Calu3 (cell line): ENCODE data around the gene LAMA2. TPM values are rescaled to one million over a fixed set of nuclear protein-coding genes. Genes with fewer than 3 reads are reported as not detected.

Experiments
- BruUV-seq: library from RNA; stranded (reverse); fragments of 400-500 nt; replicated peaks from 2 replicates; lab custom pipeline; 2021; lab: Mats Ljungman, UMichigan
- CTCF ChIA-PET: fragments of 300-600 bp; sonication (Branson Sonifier 250); formaldehyde crosslinking; loops from one replicate; lab custom pipeline; 2022; ENCODE audit warnings: antibody characterized with exemption; lab: Charles Lee
- DNase-seq: peaks from one replicate; pipeline ENCODE4 v3.0.0; 2022
- H3K27ac Mint-ChIP-seq: one replicate; pipeline ENCODE4 v1.8.0; 2022; ENCODE audit warnings: mixed read lengths; ENCODE audit not compliant: unreplicated experiment
- H3K27me3 Mint-ChIP-seq: one replicate; pipeline ENCODE4 v1.8.0; 2022; ENCODE audit warnings: mixed read lengths; ENCODE audit not compliant: unreplicated experiment
- H3K36me3 Mint-ChIP-seq: one replicate; pipeline ENCODE4 v1.8.0; 2022; ENCODE audit warnings: mild to moderate bottlenecking, moderate library complexity, mixed read lengths; ENCODE audit not compliant: insufficient read depth, unreplicated experiment
- H3K4me1 Mint-ChIP-seq: one replicate; pipeline ENCODE4 v1.8.0; 2022; ENCODE audit warnings: mild to moderate bottlenecking, low read depth, mixed read lengths; ENCODE audit not compliant: unreplicated experiment
- H3K4me3 Mint-ChIP-seq: one replicate; pipeline ENCODE4 v1.8.0; 2022; ENCODE audit warnings: mild to moderate bottlenecking, low read depth, moderate library complexity, mixed read lengths; ENCODE audit not compliant: unreplicated experiment
- H3K9me3 Mint-ChIP-seq: one replicate; pipeline ENCODE4 v1.8.0; 2022; ENCODE audit warnings: low read depth, mixed read lengths; ENCODE audit not compliant: unreplicated experiment
- intact Hi-C: fragments of 100-400 bp; cut with micrococcal nuclease; formaldehyde crosslinking; loops from one replicate; pipeline ENCODE4 v1.10.0; 2022; ENCODE audit not compliant: unreplicated experiment
- total RNA-seq: library from RNA; stranded (reverse); gene quantifications from 2 replicates; pipeline ENCODE4 v1.2.3, GENCODE V29; 2022
- TF ChIP-seq, protein P1 (sequence below): fragments of 200-600 bp; IDR thresholded peaks from one replicate; pipeline ENCODE4 v1.8.0; 2022; ENCODE audit warnings: antibody characterized with exemption; ENCODE audit not compliant: unreplicated experiment

Gene LAMA2
- total RNA-seq, 1 experiment from 2014 or later: 0.80 TPM

DNA sequence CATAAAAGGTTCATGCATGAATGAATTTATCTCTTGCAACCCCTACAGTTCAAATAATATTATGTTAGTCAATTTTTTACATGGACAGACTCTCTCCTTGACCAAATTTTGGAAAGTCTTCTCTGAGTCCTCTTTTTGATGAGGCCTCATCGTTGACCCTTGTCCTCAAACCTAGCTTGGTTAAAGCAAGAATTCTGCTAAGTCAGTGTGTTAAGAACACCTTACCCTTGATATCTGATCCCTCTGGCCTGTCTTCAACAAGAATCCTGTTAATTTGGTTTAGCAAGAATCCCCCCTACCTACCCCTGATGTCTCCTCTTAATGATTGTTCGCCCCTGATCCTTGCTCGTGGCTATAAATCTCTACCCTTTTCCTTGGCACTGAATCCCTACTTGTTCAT is 301.4 kb downstream of the LAMA2 start:
- no peaks in the 10 kb centered on the region for H3K4me1 Mint-ChIP-seq
- BruUV-seq: no TSS peak

DNA sequence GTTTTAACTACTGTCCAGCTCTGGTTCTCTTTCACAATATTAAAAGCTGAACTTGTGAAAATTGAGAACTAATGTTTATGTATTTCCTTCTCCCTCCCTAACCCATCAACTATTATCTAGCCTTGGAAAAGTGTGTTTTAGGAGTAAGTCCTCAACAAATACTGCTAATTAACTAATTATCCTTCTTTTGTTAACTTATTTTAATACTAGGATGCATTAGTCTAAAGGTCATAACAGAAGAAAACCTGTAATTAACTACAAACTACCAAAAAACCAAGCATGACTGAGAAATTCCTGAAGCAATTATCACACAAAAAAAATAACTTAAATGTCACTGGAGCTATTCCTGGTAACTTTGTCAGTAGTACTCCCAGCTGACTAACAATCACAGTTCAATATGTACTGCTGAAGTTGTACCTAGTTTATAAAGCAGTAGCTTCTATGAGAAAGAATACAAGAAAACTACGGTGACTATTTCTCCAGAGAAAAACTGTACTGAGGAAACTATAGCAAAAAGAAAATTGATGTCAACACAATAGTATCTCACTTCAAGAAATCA is 301.9 kb downstream of the LAMA2 start:
- Mint-ChIP-seq H3K4me1 (no peaks in the 10 kb centered on the region), H3K4me3 (no peak overlapping the region), H3K36me3 (no peaks in the 10 kb centered on the region), H3K27me3 (no peaks in the 10 kb centered on the region), H3K9me3 (no peaks in the 10 kb centered on the region), H3K27ac (no peak overlapping the region)
- CTCF ChIA-PET: no interaction called here
- no TSS peak for BruUV-seq
- TF ChIP-seq, protein P1, sequence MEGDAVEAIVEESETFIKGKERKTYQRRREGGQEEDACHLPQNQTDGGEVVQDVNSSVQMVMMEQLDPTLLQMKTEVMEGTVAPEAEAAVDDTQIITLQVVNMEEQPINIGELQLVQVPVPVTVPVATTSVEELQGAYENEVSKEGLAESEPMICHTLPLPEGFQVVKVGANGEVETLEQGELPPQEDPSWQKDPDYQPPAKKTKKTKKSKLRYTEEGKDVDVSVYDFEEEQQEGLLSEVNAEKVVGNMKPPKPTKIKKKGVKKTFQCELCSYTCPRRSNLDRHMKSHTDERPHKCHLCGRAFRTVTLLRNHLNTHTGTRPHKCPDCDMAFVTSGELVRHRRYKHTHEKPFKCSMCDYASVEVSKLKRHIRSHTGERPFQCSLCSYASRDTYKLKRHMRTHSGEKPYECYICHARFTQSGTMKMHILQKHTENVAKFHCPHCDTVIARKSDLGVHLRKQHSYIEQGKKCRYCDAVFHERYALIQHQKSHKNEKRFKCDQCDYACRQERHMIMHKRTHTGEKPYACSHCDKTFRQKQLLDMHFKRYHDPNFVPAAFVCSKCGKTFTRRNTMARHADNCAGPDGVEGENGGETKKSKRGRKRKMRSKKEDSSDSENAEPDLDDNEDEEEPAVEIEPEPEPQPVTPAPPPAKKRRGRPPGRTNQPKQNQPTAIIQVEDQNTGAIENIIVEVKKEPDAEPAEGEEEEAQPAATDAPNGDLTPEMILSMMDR: no peak
- intact Hi-C loops: no loop called here
- no peak for DNase-seq

More for the DNA sequence above, 301.4 kb downstream of the LAMA2 start:
- Mint-ChIP-seq H3K36me3 (no peaks in the 10 kb centered on the region), H3K9me3 (no peaks in the 10 kb centered on the region), H3K27me3 (no peaks in the 10 kb centered on the region), H3K27ac (no peak overlapping the region), H3K4me3 (no peak overlapping the region)
- DNase-seq: no peak
- intact Hi-C loops: no loop called here
- TF ChIP-seq, protein P1: no peak
- CTCF ChIA-PET: no interaction called here

DNA sequence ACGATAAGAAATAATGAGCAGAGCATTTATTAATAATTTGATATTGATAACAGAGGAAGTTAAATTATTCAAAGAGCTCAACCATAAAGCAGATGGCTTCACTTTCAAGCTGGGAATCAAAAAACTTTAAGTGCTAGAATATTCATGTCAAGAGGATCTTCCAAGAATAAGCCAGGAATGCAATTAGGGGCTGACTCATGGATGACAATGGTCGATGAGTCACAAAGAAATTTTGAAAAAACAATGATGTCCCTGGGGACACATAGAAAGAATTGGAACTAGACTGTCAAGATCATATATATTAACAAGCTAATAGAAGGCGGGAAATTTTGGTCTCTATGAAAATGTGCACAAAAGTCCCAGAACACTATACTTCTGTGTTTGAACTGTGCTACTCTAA is 304.1 kb downstream of the LAMA2 start:
- intact Hi-C loops: no loop called here
- no peak for DNase-seq
- H3K9me3 Mint-ChIP-seq: no peaks in the 10 kb centered on the region
- no peaks in the 10 kb centered on the region for H3K27me3 Mint-ChIP-seq
- BruUV-seq: no TSS peak
- CTCF ChIA-PET: no interaction called here
- H3K36me3 Mint-ChIP-seq: no peaks in the 10 kb centered on the region
- no peak overlapping the region for H3K27ac Mint-ChIP-seq
- TF ChIP-seq, protein P1: no peak
- H3K4me1 Mint-ChIP-seq: no peaks in the 10 kb centered on the region
- no peak overlapping the region for H3K4me3 Mint-ChIP-seq

DNA sequence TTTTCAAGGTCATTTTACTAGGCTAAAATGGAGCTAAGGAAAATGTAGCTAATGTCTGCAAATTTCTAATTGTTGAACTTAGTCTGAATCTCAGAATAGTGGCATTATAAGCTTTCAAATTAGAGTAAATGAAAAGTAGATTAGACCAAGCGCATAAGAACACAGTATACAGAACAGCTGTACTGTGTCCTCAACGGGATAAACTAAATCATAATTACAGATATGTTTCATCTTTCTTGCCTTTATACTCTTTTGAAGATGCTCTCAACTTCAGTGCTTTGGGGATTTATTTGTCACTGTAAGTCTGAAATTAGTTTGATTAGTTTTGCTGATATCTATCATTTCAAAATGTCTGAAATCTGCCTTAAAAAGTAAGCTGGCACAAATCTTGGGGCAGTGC is 305.4 kb downstream of the LAMA2 start:
- no peaks in the 10 kb centered on the region for H3K4me1 Mint-ChIP-seq
- no peaks in the 10 kb centered on the region for H3K27me3 Mint-ChIP-seq
- no peaks in the 10 kb centered on the region for H3K36me3 Mint-ChIP-seq
- intact Hi-C loops: no loop called here
- no peak overlapping the region for H3K27ac Mint-ChIP-seq
- no peaks in the 10 kb centered on the region for H3K9me3 Mint-ChIP-seq
- BruUV-seq: no TSS peak
- no peak for DNase-seq
- CTCF ChIA-PET: no interaction called here
- no peak overlapping the region for H3K4me3 Mint-ChIP-seq
- TF ChIP-seq, protein P1: no peak
